NK-92 treated with Interleukin-12 subunit alpha and Interleukin-12 subunit beta, amount 100 ng/mL, for 24 hours (cell line): Measurements from ENCODE around the gene TRIML1.

Source experiments
- DNase-seq: peaks from one replicate; lab custom pipeline; 2025; lab: John Stamatoyannopoulos, UW

TRIML1 gene

GRCh38 chr4:188139141-188139540 lies at the start of gene TRIML1:
Gene TRIML1, plus strand, starts transcription at chr4:188139441. Its CDS starts 118 bp downstream, at chr4:188139559.
- DNase-seq = no peak

- no peak for DNase-seq
Measured at GRCh38 chr4:188092824-188093223, 46.4 kb upstream of the TRIML1 start.

- DNase-seq = no peak
Measured at GRCh38 chr4:188106454-188106853, 32.8 kb upstream of the TRIML1 start.

GRCh38 chr4:188107931-188108843 lies 31.1 kb upstream of the TRIML1 start:
- no peak for DNase-seq

- DNase-seq = no peak
Measured at GRCh38 chr4:188109157-188109755, 30.0 kb upstream of the TRIML1 start, which contains the start of gene TRIML2. Gene TRIML2, minus strand, starts transcription at chr4:188109603. Its CDS starts 4,235 bp downstream, at chr4:188105368.

GRCh38 chr4:188110036-188110435 lies 29.2 kb upstream of the TRIML1 start:
- DNase-seq = no peak

- no peak for DNase-seq
Measured at GRCh38 chr4:188110741-188111471, 28.3 kb upstream of the TRIML1 start.

GRCh38 chr4:188111955-188112354 lies 27.3 kb upstream of the TRIML1 start:
- DNase-seq = no peak

- no peak for DNase-seq
Measured at GRCh38 chr4:188113156-188113555, 26.1 kb upstream of the TRIML1 start.

GRCh38 chr4:188117631-188118324 lies 21.5 kb upstream of the TRIML1 start:
- DNase-seq = no peak

GRCh38 chr4:188121530-188121929 lies 17.7 kb upstream of the TRIML1 start:
- DNase-seq = no peak

GRCh38 chr4:188127214-188127874 lies 11.9 kb upstream of the TRIML1 start:
- DNase-seq = no peak

- DNase-seq = no peak
Measured at GRCh38 chr4:188130355-188130754, 8.9 kb upstream of the TRIML1 start.

GRCh38 chr4:188132232-188132631 lies 7.0 kb upstream of the TRIML1 start:
- no peak for DNase-seq

- no peak for DNase-seq
Measured at GRCh38 chr4:188138227-188138626, 1.0 kb upstream of the TRIML1 start.

GRCh38 chr4:188139671-188140070 lies 430 bp downstream of the TRIML1 start:
- DNase-seq = no peak

GRCh38 chr4:188143731-188144130 lies 4.5 kb downstream of the TRIML1 start:
- DNase-seq = no peak

- DNase-seq = no peak
Measured at GRCh38 chr4:188145601-188146000, 6.4 kb downstream of the TRIML1 start.

GRCh38 chr4:188146618-188147017 lies 7.4 kb downstream of the TRIML1 start:
- DNase-seq = no peak

GRCh38 chr4:188147176-188147575 lies 7.9 kb downstream of the TRIML1 start:
- no peak for DNase-seq

GRCh38 chr4:188147776-188148175 lies 8.5 kb downstream of the TRIML1 start:
- DNase-seq = no peak
